ENCODE results near the gene MSI2.

GRCh38 chr17:57603978-57604377 lies 347.7 kb downstream of the MSI2 start:
- TF ChIP-seq CTCF (conservative IDR thresholded peaks at IDR 0.05; ENCODE audit: low read depth in 2 of 2) (no peak), ETS1 (IDR thresholded peaks at IDR 0.05) (no peak), ZNF462 (CRISPR knock-in tag; IDR thresholded peaks at IDR 0.05) (no peak), EZH2phosphoT487 (IDR thresholded peaks at IDR 0.05; ENCODE audit: unreplicated experiment) (no peak), POLR2AphosphoS5 (IDR thresholded peaks at IDR 0.05; ENCODE audit: low read depth) (no peak), CREB1 (CRISPR knock-in tag; IDR thresholded peaks at IDR 0.05; ENCODE audit: low read depth) (no peak)

Measured in GM23338 (cell line).